AG08396 (cell line): ENCODE measurements around the gene TANGO2.

Experiments
- DNase-seq: peaks from one replicate; pipeline ENCODE4 v3.0.0; 2012; ENCODE audit warnings: low spot score, mixed read lengths

Gene TANGO2

DNA sequence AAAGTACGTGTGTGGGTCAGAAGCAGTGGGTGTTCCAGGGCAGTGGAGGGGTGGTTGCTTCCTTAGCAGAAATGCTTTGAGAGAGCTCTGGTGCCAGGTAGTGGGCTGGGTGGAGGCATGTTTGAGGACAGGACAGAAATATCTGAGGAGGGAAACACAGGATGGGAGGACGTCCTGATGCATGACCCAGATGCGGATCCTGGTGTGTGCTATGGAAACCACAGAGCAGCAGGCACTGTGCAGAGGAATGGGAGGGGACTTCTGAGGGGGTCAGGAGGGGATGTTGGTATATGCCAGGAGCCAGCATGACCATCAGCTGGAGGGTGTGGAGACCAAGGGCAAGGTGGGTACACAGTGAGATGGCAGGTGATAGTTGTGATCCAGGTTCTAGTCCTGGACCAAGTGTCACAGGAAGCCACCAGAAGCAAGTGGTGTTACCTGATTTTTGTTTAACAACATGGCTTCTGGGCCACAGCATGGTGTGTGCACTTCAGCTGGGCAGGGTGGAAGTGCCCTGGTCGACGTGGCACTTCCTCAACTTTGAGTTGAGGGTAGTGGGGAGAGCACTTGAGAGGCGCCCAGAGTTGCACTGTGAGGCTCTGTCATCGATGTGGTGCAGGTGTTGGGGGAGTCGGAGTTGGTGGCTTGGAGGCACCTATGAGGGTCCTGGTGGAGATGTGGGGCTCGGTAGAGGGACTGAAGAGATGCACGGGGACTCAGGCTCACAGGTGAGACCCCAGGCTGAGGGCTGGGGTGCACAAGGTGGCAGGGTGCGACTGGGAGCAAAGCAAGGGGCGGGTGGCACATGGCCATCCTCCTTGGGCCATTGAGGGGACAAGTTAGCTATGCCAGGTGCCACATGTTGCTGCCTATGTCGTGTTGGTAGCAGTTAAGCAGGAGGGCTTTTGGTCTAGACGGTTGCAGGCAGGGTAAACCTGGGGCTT is 66.7 kb downstream of the TANGO2 start:
- no peak for DNase-seq

DNA sequence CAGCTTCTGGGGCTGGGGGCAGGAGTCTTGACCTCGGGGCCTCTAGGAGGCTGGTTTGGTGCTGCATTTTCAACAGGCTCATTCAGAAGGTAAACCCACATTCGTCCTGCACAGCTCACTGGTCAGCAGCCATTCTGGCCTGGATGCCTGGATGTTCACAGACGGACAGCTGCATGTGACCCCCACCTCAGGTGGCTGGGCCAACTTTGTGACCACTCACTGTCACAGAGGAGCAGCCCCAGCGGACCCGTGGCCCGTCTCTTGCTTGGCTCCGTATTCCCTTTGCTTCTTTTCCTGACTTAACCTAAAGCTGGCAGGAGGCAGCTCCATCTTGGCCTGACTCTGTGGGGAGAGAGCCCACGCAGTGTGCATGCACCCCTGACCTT is 67.3 kb downstream of the TANGO2 start:
- no peak for DNase-seq

DNA sequence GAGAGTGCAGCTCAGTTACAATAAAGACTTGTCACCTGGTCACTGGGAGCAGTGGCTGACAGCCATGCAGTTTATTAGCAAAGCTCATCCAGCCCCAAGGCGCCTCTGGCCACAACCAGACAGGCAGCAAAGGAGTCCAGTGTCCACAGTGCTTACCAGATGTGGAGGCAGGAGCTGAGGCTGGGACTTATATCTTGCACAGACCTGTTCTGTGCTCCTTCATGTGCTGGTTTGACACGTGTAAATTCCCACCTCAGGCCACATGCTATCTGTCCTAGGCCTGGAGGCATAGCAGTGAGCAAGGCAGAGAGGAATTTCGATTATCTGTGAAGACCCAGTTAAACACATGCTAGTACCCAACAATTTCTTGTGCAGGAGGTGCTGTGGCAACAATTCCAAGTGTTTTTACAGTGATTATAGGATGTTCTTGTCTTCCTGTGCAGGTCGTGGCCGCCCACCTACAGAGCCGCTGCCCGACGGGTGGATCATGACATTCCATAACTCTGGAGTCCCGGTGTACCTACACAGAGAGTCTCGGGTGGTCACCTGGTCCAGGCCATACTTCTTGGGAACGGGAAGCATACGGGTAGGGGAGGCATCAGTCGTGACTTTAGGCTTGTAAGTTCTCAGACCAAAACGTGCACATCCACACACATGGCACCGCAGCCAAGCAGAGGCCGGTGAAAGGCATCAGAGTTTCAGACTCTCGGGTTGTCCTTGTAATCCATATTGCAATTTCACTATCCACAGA is 68.5 kb downstream of the TANGO2 start:
- DNase-seq = no peak

DNA sequence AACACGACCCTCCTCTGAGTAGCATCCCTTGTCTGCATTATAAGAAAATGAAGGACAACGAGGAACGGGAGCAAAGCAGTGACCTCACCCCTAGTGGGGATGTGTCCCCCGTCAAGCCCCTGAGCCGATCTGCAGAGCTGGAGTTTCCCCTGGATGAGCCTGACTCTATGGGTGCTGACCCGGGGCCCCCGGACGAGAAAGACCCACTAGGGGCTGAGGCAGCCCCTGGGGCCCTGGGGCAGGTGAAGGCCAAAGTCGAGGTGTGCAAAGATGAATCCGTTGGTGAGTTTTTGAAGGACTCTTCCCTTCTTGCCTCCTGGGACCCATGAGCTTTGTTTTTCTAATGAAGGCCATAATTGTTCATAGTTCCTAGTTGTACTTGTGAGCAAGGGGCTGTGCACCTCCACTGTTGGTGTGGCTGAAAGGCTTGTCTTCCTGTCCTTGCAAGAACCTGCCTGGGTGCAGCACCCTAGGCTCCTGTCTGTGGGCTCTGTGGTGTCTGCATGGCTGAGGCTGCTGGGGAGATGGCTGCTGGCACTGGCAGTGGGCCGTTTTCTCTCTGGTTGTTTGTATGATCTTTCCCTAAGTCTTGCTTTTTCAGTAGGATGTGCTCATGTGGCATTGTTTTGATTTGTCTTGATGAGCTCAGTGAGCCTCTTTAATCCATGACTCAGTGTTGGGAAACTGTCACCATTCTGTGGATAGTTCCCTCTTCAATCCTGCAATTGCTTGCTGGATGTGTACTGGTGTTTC is 69.2 kb downstream of the TANGO2 start:
- DNase-seq = peak; percentile 70

DNA sequence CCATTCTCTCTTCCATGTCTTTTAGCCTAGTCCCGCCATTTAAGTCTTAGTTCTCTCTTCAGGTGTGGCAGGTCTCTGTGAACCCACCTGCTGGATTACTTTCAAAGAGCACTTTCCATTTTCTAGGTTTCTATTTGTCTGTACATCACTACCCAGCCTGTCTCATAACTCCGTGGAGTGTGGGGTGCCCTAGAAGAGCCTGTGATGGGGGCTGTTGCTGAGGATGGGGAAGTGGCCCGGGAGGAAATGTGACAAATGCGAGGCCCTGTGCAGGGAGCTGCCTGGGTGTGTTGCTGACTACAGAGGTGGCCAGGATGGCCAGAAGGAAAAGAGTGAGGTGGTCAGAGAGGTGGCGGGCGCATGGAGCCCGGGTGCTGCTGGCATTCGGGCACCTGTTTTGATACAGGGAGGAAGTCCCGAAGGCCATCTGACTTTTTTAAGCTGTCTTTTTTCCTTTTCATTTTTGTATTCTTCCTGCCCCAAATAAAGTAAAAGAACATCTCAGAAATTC is 69.9 kb downstream of the TANGO2 start:
- no peak for DNase-seq

DNA sequence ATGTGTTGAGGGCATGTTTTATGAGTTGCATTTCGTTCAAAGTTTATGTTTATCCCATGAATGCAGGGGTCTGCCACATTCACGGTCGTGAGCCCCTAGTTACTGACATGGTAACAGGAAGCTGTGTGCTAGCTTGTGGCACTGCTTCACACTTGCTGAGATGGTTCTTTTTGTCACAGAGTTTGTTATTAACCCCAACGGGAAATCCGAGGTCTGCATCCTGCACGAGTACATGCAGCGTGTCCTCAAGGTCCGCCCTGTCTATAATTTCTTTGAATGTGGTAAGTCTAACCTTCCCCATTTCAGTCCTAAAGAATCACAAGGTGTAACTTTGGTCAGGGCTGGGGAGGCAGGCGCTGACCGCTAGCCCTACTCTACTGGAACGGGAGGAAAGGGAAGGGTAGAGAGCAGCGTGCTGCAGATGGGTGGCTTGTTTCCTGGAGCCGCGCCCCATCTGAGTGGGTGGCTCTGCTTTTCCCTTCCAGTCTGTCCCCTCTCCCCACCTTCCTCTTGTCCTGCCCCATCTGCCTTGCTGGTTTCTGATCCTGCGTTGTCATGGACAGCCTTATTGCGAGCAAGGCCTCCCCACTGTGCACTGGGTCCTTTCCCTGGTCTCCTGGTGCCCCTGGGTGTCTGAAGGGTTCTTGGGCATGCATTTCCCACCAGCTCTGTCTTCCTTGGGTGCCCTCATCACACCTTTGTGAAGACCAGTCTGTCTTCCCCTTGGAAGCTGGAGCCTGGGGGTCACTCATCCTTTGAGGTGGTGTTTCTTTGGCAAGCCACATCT is 71.0 kb downstream of the TANGO2 start:
- no peak for DNase-seq

DNA sequence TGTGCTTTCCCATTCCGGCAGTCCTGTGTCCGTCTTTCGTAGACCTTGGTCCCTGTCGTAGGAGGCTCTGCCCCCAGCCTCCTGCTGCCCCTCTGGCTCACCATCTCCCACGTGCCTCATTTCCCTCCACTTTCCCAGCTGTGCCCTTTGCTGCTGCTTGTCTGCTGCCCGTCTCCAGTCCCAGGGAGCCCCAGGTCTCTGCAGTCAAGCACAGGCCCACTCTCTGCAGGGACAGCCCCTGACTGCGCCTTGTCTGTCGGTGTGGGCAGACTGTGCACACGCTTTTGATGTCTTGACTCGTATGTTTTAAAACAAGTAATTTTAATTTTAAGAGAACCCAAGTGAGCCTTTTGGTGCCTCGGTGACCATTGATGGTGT is 71.6 kb downstream of the TANGO2 start:
- no peak for DNase-seq

DNA sequence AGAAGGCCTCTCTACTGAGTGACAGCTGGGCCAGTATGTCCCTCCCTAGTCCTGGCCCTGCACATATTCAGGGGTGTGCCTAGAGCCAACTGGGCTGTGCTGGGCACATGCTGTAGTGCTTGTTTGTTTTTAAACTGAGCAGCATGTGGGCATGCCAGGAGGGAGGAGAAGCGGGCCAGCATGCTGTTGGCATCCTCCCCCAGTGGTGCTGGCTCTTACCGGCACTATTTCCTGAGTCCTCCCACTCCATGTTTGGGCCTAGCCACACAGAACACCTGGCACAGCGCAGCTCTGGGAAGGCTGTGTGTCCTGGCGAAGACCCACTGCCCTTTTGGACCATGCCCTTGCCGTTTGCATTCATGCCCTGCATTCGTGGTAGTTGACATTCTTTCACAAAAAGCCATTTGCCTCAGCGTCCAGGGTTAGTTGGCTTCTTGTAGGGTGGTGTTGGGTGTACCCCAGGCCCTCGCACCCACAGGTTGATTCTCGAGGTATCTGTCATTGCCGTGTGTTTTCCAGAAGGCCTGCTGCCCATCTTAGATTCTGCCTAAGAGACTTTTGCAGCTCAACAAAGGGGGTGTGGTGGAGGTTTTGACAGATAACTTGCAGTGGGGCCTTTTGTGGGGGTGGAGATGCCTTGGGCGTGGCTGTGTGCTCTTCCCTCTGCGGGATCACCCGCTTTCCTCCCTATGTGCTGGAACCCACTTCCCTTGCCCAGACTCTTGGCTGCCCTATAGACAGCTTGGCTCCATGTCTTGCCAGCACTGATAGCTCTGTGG is 72.7 kb downstream of the TANGO2 start:
- DNase-seq = no peak

DNA sequence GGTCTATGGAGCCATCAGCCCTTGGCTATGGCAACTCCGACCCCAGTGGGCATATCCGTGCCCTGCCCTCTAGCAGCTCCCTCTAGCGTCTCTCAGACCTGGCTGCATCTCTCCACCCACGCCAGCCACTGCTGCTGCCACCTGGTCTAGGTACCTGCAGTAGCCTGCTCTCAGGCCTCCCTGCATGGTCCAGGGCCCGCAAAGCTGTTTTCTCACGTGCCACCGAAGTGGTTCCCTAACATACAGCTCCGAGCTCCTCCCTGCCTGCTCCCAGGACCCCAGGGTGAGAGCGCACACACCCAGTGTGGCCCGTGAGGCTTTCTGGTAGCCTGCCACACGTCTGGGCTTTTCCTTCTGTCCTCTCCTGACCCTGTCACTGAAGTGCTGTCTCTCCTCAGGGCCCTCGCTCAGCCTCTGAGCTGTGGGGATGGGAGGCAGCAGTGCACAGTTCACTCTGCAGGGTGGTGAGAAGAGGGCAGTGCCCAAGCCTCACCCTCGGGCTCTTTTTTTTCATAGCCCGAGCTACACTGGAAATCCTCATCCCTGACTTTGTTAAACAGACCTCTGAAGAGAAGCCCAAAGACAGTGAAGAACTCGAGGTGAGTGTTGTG is 73.4 kb downstream of the TANGO2 start:
- DNase-seq = no peak

DNA sequence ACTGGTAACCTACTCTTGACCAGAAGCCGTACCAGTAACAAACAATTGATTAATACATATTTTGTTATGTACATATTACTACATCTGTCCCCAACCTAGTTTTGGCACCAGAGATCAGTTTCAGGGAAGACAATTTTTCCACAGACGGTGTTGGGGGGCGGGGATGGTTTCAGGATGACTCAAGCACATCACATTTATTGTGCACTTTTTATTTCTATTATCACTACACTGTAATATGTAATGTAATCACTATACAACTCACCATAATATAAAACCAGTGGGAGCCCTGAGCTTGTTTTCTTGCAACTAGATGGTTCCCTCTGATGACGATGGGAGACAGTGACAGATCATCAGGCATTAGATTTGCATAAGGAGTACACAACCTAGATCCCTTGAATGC is 74.6 kb downstream of the TANGO2 start:
- DNase-seq = no peak

DNA sequence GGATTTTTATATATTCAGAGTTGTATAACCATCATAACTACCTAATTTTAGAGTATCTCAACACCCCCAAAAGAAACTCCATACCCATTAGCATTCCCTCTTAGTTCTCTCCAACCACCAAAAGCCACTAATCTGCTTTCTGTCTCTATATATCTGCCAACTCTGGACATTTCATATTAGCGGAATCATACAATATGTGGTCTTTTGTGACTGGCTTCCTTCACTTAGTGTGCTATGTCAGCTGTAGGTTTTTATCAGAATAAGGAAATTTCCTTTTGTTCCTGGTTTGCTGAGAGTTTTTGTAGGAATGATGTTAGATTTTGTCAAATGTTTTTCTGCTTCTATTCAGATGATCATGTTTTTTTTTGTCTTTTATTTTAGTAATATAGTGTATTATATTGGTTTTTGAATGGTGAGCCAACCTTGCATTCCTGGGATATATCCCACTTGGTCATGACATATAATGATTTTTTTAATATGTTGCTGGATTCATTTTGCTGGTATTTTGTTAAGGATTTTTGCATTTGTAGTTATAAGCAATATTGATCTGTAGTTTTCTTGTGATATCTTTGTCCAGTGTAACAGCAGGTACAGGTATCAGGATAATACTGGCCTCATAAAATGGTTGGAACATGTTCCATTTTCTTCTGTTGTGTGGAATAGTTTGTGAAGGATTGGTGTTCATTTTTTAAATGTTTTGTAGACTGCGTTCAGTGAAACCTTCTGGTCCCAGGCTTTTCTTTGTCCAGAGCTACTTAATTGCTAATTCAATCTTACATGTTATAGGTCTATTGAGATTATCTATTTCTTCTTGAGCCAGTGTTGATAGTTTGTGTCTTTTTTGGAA is 75.9 kb downstream of the TANGO2 start:
- DNase-seq = no peak

DNA sequence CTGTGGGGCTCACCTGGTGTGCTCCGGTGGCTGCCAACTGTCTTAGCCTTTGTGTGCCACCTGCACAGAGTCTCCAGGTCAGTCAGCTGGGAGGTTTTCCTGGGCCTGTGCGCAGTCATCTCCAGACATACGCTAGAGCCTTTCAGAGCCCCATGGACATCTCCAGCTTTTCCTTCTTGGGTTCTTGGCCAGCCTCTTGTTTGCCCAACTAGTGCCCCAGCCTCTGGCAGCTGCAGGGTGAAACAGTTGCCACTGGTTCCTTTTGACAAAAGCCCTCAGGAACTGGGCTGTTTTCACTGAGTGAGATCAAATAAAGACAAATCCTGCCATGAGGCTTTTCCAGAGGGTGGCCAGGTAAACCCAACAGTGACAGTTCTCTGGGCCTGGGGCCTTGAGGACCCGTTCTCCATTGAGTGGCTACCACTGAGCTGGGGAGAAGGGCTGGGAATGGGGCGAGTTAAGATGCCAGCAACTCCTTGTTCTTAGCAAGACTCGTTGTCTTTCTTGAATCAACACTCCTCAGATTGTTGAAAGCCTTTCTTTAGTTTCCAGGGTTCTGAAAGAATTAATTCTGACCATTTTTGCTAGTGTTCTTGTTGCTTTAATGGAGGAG is 78.3 kb downstream of the TANGO2 start:
- DNase-seq = no peak

DNA sequence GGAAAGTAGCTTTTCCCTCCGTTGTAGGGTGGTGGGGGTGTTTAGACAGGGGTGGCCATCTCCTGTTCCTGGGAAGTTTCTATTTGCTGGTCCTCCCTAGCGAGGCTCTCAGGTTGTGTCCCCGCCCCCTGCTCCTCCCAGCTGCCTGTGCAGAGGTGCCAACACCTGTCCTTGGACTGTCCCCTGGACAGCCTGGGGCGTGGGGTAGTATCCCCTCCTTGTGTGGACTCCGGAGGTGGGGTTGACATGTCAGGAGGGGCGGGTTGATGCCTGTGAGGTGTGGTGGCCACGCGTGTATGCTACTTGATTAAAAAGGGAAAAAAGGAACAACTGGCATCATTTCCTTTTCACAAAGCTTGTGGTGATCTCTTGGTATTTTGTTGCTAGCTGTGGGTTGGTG is 80.7 kb downstream of the TANGO2 start:
- no peak for DNase-seq

DNA sequence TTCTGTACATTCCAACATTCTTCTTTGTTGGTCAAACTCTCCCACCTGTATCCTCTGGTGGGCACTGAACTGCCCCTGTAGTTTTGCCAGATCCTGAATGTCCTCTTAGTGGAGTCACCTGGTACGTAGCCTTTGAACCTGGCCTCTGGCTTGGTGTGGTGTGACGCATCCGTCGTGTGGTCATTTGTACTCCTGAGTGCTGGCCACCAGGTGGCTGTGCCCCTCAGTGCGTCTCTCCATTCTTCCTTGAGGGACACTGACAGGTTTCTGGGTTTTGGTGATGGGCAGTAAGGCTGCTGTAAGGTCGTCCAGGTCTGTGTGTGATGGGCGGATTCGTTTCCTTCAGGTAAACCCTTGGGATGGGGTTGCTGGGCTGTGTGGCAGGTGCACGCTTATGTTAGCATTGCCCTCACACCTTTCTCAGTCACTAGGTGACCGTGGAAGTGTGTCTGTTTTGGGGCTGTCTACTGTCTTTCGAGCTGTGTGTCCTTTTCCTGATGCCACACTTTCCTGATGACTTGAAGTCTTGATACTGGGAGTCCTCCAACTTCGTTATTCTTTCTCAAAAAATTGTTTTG is 81.4 kb downstream of the TANGO2 start:
- no peak for DNase-seq

DNA sequence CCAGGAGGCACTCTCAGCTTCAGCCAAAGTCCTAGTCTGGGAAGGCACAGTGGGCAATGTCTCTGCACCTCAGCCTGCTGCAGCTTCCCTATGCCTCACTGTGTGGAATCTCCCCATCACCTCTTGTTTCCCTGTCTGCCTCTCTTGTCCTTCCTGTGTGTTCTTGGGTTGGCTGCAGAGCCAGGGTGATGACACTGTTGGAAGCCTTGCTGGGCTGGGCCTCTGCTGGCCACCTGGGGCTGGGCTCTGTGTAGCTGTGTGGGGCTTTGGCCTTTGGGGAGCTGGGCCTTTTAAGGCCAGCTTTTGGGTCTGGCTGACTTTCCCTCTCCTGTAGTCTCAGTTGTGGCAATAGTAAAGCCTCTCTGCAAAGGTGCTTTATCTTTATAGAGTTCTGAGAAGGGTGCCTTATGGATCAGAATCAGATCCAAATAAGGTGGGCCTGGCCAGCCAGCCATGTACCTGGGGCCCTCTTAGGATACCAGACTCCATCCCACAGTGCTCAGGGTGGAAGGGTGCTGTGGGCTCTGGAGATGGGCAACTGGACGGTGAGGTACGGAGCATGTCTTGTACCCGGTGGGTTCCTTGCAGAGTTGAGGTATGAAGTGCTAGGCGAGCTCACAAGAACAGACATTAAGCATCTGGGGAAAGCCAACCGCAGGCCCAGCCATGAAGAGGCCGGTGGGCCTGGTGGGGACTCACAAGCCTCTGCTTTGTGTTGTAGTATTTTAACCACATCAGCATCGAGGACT is 84.7 kb downstream of the TANGO2 start:
- DNase-seq = no peak

DNA sequence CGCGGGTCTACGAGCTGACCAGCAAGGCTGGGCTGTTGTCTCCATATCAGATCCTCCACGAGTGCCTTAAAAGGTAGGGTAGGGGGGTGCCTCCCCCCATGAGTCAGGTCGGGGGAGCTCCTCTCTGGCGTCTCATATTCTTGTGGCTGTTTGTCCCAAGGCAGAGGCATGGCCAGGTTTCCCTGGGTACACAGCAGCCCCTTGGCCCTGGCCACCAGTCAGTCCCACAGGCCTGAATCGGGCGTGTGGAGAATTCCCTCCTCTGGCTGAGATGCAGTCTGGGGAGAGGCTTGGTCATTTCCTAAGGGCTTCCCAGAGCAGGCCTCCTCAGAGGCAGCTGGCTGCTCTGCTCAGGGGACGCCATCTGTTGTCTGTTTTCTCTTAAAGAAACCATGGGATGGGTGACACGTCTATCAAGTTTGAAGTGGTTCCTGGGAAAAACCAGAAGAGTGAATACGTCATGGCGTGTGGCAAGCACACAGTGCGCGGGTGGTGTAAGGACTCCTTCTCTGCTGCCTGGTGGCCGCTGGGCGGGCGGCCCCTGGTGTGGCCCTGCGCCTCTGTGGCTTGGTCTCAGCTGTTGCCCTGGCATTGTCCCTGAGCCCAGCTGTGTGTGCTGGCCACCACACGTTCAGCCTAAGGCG is 85.4 kb downstream of the TANGO2 start:
- DNase-seq = no peak

DNA sequence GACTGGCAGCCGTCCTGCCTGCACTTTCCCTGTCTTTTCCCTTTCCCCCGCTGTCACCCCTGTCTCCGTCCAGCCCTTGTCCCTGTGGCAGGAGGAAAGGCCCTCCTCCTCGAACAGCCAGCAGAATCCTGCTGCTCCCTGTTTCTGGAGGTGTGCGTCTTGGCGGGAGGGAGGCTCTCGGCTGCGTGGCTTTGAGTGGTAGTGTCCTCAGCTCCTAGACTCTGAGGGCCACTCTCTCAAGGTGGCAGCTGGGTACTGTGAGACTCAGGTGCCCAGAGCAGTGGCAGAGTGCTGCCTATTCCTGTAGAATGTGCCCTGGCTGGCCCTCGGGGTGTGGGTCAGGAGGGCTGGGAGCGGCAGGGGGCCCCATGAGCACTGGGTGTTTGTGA is 85.9 kb downstream of the TANGO2 start:
- DNase-seq = no peak
